A549 (cell line): ENCODE results near the gene PDE4D.
"Not testable (repeated sequence)": the region's sequence is repeated elsewhere in the genome, so short reads cannot be mapped to it uniquely, and the experiment has no call there.

Source experiments
- CBX8 ChIP-seq: fragments of 200-600 bp; sonication (generic); IDR thresholded peaks from 2 replicates; pipeline ENCODE4 v1.6.1; 2016
- CEBPB ChIP-seq, 2 experiments: fragments of >200 bp in 1 of 2; sonication (Bioruptor Twin) in 1 of 2; formaldehyde crosslinking in 1 of 2; IDR thresholded peaks; 2 replicates each; pipeline ENCODE4 v1.6.1; 2012 to 2016
- CHD2 ChIP-seq: fragments of 150-350 bp; IDR thresholded peaks from 2 replicates; pipeline ENCODE4 v1.6.1; 2014; ENCODE audit warnings: low read length; ENCODE audit not compliant: partially characterized antibody
- EP300 ChIP-seq, 2 experiments: fragments of >200 bp; sonication (Bioruptor Twin); formaldehyde crosslinking; IDR thresholded peaks; 2 replicates in 1 of 2; 3 replicates in 1 of 2; pipeline ENCODE4 v1.6.1; 2016 to 2017
- HOXA7 ChIP-seq: fragments of 250-450 bp; sonication (Bioruptor Pico); IDR thresholded peaks from 2 replicates; pipeline ENCODE4 v1.5.0; 2020; ENCODE audit warnings: mild to moderate bottlenecking, moderate library complexity
- HOXB5 ChIP-seq: fragments of 250-450 bp; sonication (Bioruptor Pico); IDR thresholded peaks from 2 replicates; pipeline ENCODE4 v1.5.0; 2020; ENCODE audit warnings: mild to moderate bottlenecking, moderate library complexity
- NPAS2 ChIP-seq: fragments of 250-450 bp; sonication (Bioruptor Pico); IDR thresholded peaks from 2 replicates; pipeline ENCODE4 v1.8.0; 2022; ENCODE audit warnings: mild to moderate bottlenecking, moderate library complexity, borderline replicate concordance
- POLR2A ChIP-seq: IDR thresholded peaks from 2 replicates; pipeline ENCODE4 v1.6.1; 2012; ENCODE audit warnings: mild to moderate bottlenecking, low read length
- POLR2AphosphoS2 ChIP-seq: conservative IDR thresholded peaks from 2 replicates; pipeline ENCODE4 v1.6.1; 2012; ENCODE audit warnings: low read length, improper control_type of control experiment, inconsistent platforms
- RAD21 ChIP-seq, 2 experiments: fragments of >200 bp in 1 of 2; sonication (Bioruptor Twin) in 1 of 2; formaldehyde crosslinking in 1 of 2; IDR thresholded peaks in 1 of 2; conservative IDR thresholded peaks in 1 of 2; 2 replicates in 1 of 2; 3 replicates in 1 of 2; pipeline ENCODE4 v1.6.1; 2012 to 2018; ENCODE audit warnings: inconsistent platforms in 1 of 2
- RNF2 ChIP-seq: fragments of 200-600 bp; sonication (generic); IDR thresholded peaks from 2 replicates; pipeline ENCODE4 v1.6.1; 2016; ENCODE audit warnings: low read depth, mild to moderate bottlenecking, antibody characterized with exemption, moderate library complexity, borderline replicate concordance
- TF ChIP-seq, protein P1 (sequence below): fragments of 200-600 bp; sonication (generic); IDR thresholded peaks from 2 replicates; pipeline ENCODE4 v1.6.1; 2016; ENCODE audit warnings: antibody characterized with exemption, mild to moderate bottlenecking, moderate library complexity
- TF ChIP-seq, protein P2 (sequence below): fragments of 150-350 bp; IDR thresholded peaks from 2 replicates; pipeline ENCODE4 v1.6.1; 2014; ENCODE audit warnings: low read depth, mild to moderate bottlenecking, low read length
- TF ChIP-seq, protein P3 (sequence below): fragments of >200 bp; sonication (Bioruptor Twin); formaldehyde crosslinking; IDR thresholded peaks from 3 replicates; pipeline ENCODE4 v1.5.1; 2016

DNA sequence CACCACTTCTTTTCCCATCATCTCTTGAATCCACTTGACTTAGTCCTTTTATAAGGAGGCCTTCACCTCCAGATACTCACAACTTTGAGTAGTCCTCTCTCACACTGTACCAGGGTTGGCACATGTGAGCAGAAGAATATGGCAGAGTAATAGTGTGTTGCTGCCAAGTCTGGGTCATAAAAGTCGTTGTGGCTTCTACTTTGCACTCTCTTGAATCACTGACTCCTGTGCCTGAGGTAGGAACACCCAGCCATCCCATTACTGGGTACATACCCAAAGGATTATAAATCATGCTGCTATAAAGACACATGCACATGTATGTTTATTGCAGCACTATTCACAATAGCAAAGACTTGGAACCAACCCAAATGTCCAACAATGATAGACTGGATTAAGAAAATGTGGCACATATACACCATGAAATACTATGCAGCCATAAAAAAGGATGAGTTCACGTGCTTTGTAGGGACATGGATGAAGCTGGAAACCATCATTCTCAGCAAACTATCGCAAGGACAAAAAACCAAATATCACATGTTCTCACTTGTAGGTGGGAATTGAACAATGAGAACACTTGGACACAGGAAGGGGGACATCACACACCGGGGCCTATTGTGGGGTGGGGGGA is 145.4 kb downstream of the PDE4D start:
- TF ChIP-seq, protein P1, sequence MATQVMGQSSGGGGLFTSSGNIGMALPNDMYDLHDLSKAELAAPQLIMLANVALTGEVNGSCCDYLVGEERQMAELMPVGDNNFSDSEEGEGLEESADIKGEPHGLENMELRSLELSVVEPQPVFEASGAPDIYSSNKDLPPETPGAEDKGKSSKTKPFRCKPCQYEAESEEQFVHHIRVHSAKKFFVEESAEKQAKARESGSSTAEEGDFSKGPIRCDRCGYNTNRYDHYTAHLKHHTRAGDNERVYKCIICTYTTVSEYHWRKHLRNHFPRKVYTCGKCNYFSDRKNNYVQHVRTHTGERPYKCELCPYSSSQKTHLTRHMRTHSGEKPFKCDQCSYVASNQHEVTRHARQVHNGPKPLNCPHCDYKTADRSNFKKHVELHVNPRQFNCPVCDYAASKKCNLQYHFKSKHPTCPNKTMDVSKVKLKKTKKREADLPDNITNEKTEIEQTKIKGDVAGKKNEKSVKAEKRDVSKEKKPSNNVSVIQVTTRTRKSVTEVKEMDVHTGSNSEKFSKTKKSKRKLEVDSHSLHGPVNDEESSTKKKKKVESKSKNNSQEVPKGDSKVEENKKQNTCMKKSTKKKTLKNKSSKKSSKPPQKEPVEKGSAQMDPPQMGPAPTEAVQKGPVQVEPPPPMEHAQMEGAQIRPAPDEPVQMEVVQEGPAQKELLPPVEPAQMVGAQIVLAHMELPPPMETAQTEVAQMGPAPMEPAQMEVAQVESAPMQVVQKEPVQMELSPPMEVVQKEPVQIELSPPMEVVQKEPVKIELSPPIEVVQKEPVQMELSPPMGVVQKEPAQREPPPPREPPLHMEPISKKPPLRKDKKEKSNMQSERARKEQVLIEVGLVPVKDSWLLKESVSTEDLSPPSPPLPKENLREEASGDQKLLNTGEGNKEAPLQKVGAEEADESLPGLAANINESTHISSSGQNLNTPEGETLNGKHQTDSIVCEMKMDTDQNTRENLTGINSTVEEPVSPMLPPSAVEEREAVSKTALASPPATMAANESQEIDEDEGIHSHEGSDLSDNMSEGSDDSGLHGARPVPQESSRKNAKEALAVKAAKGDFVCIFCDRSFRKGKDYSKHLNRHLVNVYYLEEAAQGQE, result not testable (repeated sequence)
- not testable (repeated sequence) for TF ChIP-seq RNF2; HOXB5 (CRISPR knock-in tag); POLR2AphosphoS2; EP300 (IDR thresholded peaks at IDR 0.05); POLR2A; RAD21 (conservative IDR thresholded peaks at IDR 0.05 in 1 of 2, IDR thresholded peaks at IDR 0.05 in 1 of 2); HOXA7 (CRISPR knock-in tag); NPAS2 (CRISPR knock-in tag); CHD2; CEBPB (IDR thresholded peaks at IDR 0.05); CBX8
- TF ChIP-seq, protein P2, sequence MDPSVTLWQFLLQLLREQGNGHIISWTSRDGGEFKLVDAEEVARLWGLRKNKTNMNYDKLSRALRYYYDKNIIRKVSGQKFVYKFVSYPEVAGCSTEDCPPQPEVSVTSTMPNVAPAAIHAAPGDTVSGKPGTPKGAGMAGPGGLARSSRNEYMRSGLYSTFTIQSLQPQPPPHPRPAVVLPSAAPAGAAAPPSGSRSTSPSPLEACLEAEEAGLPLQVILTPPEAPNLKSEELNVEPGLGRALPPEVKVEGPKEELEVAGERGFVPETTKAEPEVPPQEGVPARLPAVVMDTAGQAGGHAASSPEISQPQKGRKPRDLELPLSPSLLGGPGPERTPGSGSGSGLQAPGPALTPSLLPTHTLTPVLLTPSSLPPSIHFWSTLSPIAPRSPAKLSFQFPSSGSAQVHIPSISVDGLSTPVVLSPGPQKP, result not testable (repeated sequence)
- TF ChIP-seq, protein P3, sequence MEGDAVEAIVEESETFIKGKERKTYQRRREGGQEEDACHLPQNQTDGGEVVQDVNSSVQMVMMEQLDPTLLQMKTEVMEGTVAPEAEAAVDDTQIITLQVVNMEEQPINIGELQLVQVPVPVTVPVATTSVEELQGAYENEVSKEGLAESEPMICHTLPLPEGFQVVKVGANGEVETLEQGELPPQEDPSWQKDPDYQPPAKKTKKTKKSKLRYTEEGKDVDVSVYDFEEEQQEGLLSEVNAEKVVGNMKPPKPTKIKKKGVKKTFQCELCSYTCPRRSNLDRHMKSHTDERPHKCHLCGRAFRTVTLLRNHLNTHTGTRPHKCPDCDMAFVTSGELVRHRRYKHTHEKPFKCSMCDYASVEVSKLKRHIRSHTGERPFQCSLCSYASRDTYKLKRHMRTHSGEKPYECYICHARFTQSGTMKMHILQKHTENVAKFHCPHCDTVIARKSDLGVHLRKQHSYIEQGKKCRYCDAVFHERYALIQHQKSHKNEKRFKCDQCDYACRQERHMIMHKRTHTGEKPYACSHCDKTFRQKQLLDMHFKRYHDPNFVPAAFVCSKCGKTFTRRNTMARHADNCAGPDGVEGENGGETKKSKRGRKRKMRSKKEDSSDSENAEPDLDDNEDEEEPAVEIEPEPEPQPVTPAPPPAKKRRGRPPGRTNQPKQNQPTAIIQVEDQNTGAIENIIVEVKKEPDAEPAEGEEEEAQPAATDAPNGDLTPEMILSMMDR, result not testable (repeated sequence)
